SW 1271 (cell line): Measurements from ENCODE around the gene TCTA.

Experiments used
- DNase-seq, 2 experiments: peaks; one replicate each; lab custom pipeline; 2025; lab: John Stamatoyannopoulos, UW

TCTA gene

DNA sequence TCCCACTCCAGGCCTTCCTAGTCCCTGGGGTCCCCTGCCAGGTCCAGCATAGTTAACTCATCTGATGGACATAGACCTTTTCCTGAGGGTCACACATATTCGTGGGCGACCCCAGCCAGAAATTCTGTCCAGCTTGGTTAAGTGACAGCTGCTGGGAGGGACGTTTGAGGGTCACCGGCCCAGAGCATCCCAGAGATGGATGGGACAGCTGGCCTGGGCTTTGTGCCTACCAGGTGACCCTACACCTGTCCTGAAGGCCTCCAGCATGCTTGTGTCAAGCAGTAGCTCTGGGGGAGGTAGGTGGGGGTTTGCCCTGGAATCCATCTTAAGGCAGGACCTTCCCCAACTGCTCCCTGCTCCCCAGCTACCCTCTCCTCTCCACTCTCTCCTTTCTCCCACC lies 48.7 kb downstream of the TCTA start:
- no peak for DNase-seq

DNA sequence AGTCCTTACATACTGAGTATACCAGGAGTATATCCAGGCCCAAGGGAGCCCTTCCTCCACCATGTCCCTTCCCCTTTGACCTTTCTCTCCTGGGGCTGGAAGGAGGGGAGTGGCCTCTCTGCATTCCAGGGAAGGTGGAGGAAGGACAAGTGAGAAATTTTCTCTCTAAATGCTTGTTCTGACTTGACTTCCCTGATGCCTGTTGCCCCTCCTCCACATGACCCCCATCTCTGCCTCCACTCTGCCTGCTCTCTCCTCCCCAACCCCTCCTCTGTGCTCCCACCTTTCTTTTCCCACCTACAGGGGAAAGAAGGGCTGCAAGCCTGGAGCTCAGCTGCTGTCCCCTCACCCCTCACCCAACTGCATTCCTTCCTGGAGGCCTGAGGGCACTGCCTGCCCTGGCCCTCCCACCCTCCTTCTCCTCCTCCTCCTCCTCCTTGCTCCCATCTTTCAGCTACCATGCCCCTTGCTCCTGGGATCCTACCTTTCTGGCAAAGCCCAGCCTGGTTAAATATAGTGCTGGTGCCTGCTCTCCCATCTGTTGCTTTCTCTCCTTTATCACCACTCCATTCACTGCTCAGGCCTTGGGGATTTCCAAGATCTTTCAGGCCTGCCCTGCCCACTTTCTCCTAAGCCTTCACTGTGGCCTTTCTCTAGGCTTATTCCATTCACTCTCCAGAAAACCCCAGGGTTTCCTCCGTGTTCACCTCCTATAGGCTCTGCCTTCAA lies 49.4 kb downstream of the TCTA start:
- DNase-seq: no peak

DNA sequence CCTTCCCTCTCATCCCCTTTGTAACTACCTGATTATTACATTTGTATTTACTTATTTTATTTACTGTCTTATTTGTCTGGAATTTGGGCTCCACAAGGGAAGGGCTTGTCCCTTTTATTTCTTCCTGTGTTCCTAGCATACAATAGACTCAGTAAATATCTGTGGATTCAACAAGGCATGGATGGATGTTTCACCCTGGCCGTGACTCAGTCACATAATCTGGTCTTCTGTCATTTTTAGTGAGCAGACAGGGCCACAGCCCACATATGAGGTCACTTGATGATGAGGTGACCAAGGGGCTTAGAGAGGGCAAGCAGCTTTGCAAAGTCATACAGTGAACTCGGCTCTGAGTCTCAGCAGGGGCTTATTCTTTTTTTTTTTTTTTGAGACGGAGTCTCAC lies 50.0 kb downstream of the TCTA start:
- no peak for DNase-seq

DNA sequence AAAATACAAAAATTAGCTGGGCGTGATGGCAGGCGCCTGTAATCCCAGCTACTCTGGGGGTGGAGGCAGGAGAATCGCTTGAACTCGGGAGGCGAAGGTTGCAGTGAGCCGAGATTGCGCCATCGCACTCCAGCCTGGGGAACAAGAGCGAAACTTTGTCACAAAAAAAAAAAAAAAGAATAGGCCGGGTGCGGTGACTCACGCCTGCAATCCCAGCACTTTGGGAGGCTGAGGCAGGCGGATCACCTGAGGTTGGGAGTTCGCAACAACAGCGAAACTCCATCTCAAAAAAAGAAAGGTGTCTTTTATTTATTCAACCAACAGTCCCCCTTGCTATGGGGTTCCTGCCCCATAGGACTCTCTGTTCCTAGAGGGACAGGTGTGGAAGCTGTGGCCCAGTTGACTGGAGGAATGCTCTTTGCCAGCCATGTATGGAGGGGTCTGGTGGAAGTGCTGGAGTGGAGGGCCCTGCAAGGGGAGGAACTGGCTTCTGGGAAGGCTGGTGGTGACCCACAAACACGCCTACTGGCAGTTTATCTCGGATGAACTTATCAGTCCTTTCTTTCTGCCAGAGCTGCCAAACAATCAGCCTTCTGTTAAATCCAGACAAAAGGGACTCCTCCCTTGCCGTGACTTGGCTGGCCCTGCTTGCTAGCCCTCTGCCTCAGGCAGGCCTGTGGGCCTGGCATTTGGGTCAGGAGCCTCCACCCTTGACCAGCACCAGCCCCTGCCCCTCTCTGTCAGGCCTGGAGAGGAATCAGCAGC lies 53.2 kb downstream of the TCTA start:
- DNase-seq: peak in 1 of 2 experiments; percentile 18
